GM06990 (cell line): ENCODE data around the gene TNN.

Experiments used
- DNase-seq: peaks from one replicate; pipeline ENCODE4 v3.0.0-alpha.2; 2011; ENCODE audit not compliant: insufficient read length; ENCODE audit errors: extremely low read depth
- H3K27me3 ChIP-seq: replicated peaks from 2 replicates; pipeline ENCODE4 v1.6.0; 2011; ENCODE audit warnings: low read length; ENCODE audit not compliant: control insufficient read depth, insufficient read depth
- H3K36me3 ChIP-seq: 2 replicates; pipeline ENCODE4 v1.5.1; 2011; ENCODE audit warnings: low read length; ENCODE audit not compliant: control insufficient read depth, insufficient read depth
- H3K4me3 ChIP-seq: replicated peaks from 2 replicates; pipeline ENCODE4 v1.5.1; 2011; ENCODE audit warnings: low read depth, mild to moderate bottlenecking, control low read depth, low read length
- CTCF ChIP-seq: IDR thresholded peaks from 2 replicates; pipeline ENCODE4 v1.5.1; 2011; ENCODE audit warnings: low read length, control low read depth, mild to moderate bottlenecking, inconsistent platforms; ENCODE audit not compliant: insufficient read depth, poor library complexity, severe bottlenecking

The TNN gene

DNA sequence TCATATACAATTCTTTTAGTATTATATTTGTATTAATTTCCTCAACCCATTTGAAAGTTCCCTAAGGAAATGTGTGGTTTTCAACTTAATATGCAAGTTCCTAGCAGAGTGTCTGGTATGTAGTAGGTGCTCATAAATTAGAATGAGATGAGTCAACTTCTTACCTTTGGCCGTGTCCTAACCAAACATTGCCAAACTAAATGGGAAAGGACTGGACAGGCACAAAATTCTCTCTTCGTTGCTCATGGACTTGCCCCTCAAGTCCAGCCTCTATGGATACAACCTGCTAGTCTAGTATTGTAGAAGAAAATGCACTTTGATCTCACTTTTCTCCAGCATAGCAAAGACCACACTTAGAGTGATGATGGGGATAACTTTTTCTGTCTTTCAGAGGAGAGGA, 32.9 kb upstream of the TNN start:
- no peaks in the 10 kb centered on the region for H3K36me3 ChIP-seq
- DNase-seq: no peak
- H3K4me3 ChIP-seq: no peak overlapping the region
- no peak for TF ChIP-seq CTCF
- no peaks in the 10 kb centered on the region for H3K27me3 ChIP-seq

DNA sequence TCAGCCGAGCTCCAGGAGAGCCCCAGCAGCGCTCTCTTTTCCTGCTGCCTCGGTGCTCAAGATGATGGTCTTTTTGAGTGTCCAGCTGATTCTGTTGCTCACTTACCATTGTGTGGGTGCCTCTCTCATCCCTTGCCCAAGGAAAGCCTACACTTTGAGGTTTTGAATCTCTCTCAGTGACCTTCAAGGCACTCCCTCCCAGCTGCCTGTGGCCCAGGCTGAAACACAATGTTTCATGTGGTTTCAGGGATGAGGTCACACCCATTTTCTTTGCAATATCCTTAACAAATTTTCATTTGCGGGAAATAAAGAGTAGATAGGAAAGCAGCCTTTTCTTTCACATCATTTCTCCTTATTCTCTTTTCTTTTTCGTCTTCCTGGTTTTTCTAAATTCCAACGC, 31.8 kb upstream of the TNN start:
- TF ChIP-seq CTCF: no peak
- H3K27me3 ChIP-seq: no peaks in the 10 kb centered on the region
- H3K4me3 ChIP-seq: no peak overlapping the region
- no peak for DNase-seq
- no peaks in the 10 kb centered on the region for H3K36me3 ChIP-seq

GRCh38 chr1:175036476-175036875, 31.2 kb upstream of the TNN start:
- TF ChIP-seq CTCF: no peak
- H3K36me3 ChIP-seq: no peaks in the 10 kb centered on the region
- no peak for DNase-seq
- H3K4me3 ChIP-seq: no peak overlapping the region
- H3K27me3 ChIP-seq: no peaks in the 10 kb centered on the region

GRCh38 chr1:175037416-175037815, 30.2 kb upstream of the TNN start:
- no peak for TF ChIP-seq CTCF
- H3K4me3 ChIP-seq: no peak overlapping the region
- DNase-seq: no peak
- no peaks in the 10 kb centered on the region for H3K36me3 ChIP-seq
- H3K27me3 ChIP-seq: no peaks in the 10 kb centered on the region

DNA sequence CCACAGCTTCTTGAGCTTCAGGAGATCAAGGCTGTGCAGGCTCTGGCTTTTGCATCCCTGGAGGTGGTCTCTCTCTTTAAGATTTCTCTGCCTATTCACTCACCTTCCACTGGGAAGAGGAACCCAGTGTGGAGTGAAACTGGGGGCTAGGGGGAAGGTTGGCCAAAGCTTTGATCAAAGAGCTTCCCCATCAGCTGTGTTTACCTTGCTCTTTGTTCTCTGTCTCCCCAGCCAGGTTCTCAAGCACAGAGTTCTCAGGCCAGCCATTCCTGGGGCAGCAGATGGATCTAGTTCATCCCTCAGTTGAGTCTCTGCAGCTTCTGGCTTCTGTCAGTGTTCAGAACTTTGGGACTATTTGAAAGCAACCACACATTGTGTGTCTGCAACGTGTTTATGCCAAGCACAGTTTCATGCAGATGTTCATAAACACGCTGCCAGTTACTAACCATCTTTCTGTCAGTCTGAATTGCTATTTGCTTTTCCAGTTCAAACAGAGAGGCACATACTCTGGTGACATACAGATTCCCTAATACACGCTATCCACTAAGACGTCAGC, 27.2 kb upstream of the TNN start:
- H3K4me3 ChIP-seq: no peak overlapping the region
- no peak for TF ChIP-seq CTCF
- no peaks in the 10 kb centered on the region for H3K36me3 ChIP-seq
- H3K27me3 ChIP-seq: no peaks in the 10 kb centered on the region
- DNase-seq: no peak

- Histone ChIP-seq H3K4me3 (no peak overlapping the region), H3K36me3 (no peaks in the 10 kb centered on the region), H3K27me3 (no peaks in the 10 kb centered on the region)
- no peak for DNase-seq
- TF ChIP-seq CTCF: no peak
Measured at GRCh38 chr1:175042650-175043049, 25.0 kb upstream of the TNN start.
